Panc1 (cell line): ENCODE data around the gene KRIT1. TPM values are rescaled to one million over a fixed set of nuclear protein-coding genes. Genes with fewer than 3 reads are reported as not detected.

ENCODE experiments used
- ATAC-seq: fragments of 200-7000 bp; cut with Tn5 transposase; 2 replicates; pipeline ENCODE4 v1.9.1; 2020; ENCODE audit warnings: mild to moderate bottlenecking, moderate library complexity
- BruUV-seq: library from RNA; stranded (reverse); fragments of 400-500 nt; replicated peaks from 2 replicates; lab custom pipeline; 2021; lab: Mats Ljungman, UMichigan
- CTCF ChIA-PET: fragments of 300-600 bp; sonication (Branson Sonifier 250); formaldehyde crosslinking; loops from one replicate; lab custom pipeline; 2022; ENCODE audit warnings: antibody characterized with exemption; lab: Charles Lee
- POLR2A ChIA-PET: fragments of 300-600 bp; sonication (Branson Sonifier 250); formaldehyde crosslinking; loops from one replicate; lab custom pipeline; 2022; ENCODE audit warnings: antibody characterized with exemption; lab: Charles Lee
- DNase-seq: peaks from one replicate; pipeline ENCODE4 v3.0.0-alpha.2; 2010; ENCODE audit warnings: low read depth, low spot score
- H3K27ac ChIP-seq: 2 replicates; pipeline ENCODE4 v1.5.1; 2011; ENCODE audit warnings: mild to moderate bottlenecking, low read length, inconsistent platforms
- H3K27me3 ChIP-seq: fragments of 200-500 bp; sonication (Bioruptor generic); 2 replicates; pipeline ENCODE4 v1.6.0; 2014; ENCODE audit warnings: low read length, inconsistent platforms; ENCODE audit not compliant: control insufficient read depth, insufficient read depth
- H3K36me3 ChIP-seq: fragments of 200-500 bp; sonication (Bioruptor generic); 2 replicates; pipeline ENCODE4 v1.5.1; 2014; ENCODE audit warnings: inconsistent platforms, mild to moderate bottlenecking, low read length, moderate library complexity; ENCODE audit not compliant: control insufficient read depth, insufficient read depth
- H3K4me1 ChIP-seq: 2 replicates; pipeline ENCODE4 v1.5.1; 2011; ENCODE audit warnings: inconsistent platforms, mild to moderate bottlenecking, low read length, moderate library complexity; ENCODE audit not compliant: control insufficient read depth, insufficient read depth
- H3K4me3 ChIP-seq, 2 experiments: 2 replicates each; pipeline ENCODE4 v1.5.1; 2011 to 2012; ENCODE audit warnings: low read depth in 2 of 2, low read length in 2 of 2, mild to moderate bottlenecking in 2 of 2, inconsistent platforms in 1 of 2, moderate library complexity in 1 of 2
- H3K9me3 ChIP-seq: fragments of 200-500 bp; sonication (Bioruptor generic); 2 replicates; pipeline ENCODE4 v1.5.1; 2014; ENCODE audit warnings: low read depth, mild to moderate bottlenecking, inconsistent platforms, low read length, moderate library complexity; ENCODE audit not compliant: control insufficient read depth, insufficient read depth
- POLR2AphosphoS5 ChIP-seq: IDR thresholded peaks from 2 replicates; pipeline ENCODE4 v1.6.1; 2012; ENCODE audit warnings: mild to moderate bottlenecking, low read depth, low read length, moderate library complexity
- SIN3A ChIP-seq: IDR thresholded peaks from 2 replicates; pipeline ENCODE4 v1.6.1; 2012; ENCODE audit warnings: low read depth, mild to moderate bottlenecking, low read length, moderate library complexity, borderline replicate concordance; ENCODE audit not compliant: insufficient read depth
- TCF7L2 ChIP-seq: IDR thresholded peaks from 2 replicates; pipeline ENCODE4 v1.6.1; 2011; ENCODE audit warnings: mild to moderate bottlenecking, low read depth, low read length, inconsistent platforms
- in situ Hi-C: cut with HindIII; loops from 2 replicates; pipeline ENCODE4 v1.10.0; 2016; ENCODE audit warnings: low sequenced_read_pairs, low pct_unique_long_range_greater_than_20kb
- intact Hi-C: fragments of 100-400 bp; cut with micrococcal nuclease; formaldehyde crosslinking; loops from one replicate; pipeline ENCODE4 v1.10.0; 2022; ENCODE audit not compliant: unreplicated experiment
- total RNA-seq: library from RNA; stranded (reverse); gene quantifications from one replicate; pipeline ENCODE4 v1.2.1, GENCODE V29; 2021; ENCODE audit not compliant: unreplicated experiment
- TF ChIP-seq, protein P1 (sequence below): fragments of 450-650 bp; IDR thresholded peaks from 2 replicates; pipeline ENCODE4 v1.5.1; 2017; ENCODE audit warnings: mild to moderate bottlenecking
- TF ChIP-seq, protein P2 (sequence below), 2 experiments: IDR thresholded peaks; 2 replicates each; pipeline ENCODE4 v1.6.1; 2011 to 2012; ENCODE audit warnings: low read depth in 2 of 2, control low read depth in 1 of 2, low read length in 1 of 2, mild to moderate bottlenecking in 1 of 2, moderate library complexity in 1 of 2; ENCODE audit not compliant: insufficient read depth in 1 of 2

The KRIT1 gene
- total RNA-seq, 1 experiment from 2014 or later: 50.1 TPM

DNA sequence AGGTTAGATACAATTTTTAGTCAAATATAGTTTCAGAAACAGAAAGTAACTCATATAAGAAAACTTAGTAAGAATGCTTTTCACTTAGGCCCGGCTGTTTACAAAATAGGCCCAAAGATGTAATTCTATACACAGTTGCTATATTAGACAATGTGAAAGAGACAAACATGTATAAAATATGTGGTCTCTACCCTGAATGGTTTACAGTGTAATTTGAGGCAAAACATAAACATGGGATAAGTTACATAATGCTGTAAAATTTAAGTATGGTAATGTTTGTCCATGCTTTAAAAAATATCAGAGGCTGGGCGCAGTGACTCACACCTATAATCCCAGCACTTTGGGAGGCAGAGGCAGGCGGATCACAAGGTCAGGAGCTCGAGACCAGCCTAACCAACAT lies 18.7 kb downstream of the KRIT1 start:
- POLR2A ChIA-PET: no interaction called here
- Histone ChIP-seq H3K36me3 (peaks cover 30% of the 10 kb centered on the region; the same call in 1 of the 2 replicates), H3K4me3 (no peak overlapping the region), H3K27me3 (no peaks in the 10 kb centered on the region), H3K4me1 (no peaks in the 10 kb centered on the region), H3K9me3 (no peaks in the 10 kb centered on the region), H3K27ac (no peak overlapping the region)
- DNase-seq (no peak), ATAC-seq (no peak)
- intact Hi-C loops: no loop called here
- BruUV-seq: no TSS peak
- TF ChIP-seq, protein P1, sequence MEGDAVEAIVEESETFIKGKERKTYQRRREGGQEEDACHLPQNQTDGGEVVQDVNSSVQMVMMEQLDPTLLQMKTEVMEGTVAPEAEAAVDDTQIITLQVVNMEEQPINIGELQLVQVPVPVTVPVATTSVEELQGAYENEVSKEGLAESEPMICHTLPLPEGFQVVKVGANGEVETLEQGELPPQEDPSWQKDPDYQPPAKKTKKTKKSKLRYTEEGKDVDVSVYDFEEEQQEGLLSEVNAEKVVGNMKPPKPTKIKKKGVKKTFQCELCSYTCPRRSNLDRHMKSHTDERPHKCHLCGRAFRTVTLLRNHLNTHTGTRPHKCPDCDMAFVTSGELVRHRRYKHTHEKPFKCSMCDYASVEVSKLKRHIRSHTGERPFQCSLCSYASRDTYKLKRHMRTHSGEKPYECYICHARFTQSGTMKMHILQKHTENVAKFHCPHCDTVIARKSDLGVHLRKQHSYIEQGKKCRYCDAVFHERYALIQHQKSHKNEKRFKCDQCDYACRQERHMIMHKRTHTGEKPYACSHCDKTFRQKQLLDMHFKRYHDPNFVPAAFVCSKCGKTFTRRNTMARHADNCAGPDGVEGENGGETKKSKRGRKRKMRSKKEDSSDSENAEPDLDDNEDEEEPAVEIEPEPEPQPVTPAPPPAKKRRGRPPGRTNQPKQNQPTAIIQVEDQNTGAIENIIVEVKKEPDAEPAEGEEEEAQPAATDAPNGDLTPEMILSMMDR: no peak
- TF ChIP-seq, protein P2, sequence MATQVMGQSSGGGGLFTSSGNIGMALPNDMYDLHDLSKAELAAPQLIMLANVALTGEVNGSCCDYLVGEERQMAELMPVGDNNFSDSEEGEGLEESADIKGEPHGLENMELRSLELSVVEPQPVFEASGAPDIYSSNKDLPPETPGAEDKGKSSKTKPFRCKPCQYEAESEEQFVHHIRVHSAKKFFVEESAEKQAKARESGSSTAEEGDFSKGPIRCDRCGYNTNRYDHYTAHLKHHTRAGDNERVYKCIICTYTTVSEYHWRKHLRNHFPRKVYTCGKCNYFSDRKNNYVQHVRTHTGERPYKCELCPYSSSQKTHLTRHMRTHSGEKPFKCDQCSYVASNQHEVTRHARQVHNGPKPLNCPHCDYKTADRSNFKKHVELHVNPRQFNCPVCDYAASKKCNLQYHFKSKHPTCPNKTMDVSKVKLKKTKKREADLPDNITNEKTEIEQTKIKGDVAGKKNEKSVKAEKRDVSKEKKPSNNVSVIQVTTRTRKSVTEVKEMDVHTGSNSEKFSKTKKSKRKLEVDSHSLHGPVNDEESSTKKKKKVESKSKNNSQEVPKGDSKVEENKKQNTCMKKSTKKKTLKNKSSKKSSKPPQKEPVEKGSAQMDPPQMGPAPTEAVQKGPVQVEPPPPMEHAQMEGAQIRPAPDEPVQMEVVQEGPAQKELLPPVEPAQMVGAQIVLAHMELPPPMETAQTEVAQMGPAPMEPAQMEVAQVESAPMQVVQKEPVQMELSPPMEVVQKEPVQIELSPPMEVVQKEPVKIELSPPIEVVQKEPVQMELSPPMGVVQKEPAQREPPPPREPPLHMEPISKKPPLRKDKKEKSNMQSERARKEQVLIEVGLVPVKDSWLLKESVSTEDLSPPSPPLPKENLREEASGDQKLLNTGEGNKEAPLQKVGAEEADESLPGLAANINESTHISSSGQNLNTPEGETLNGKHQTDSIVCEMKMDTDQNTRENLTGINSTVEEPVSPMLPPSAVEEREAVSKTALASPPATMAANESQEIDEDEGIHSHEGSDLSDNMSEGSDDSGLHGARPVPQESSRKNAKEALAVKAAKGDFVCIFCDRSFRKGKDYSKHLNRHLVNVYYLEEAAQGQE (IDR thresholded peaks at IDR 0.05; ENCODE audit: insufficient read depth in 1 of 2, low read depth in 2 of 2, low read length in 1 of 2): no peak
- TF ChIP-seq POLR2AphosphoS5: no peak
- no peak for TF ChIP-seq TCF7L2
- TF ChIP-seq SIN3A: no peak
- CTCF ChIA-PET: no interaction called here
- in situ Hi-C loops: no loop called here

DNA sequence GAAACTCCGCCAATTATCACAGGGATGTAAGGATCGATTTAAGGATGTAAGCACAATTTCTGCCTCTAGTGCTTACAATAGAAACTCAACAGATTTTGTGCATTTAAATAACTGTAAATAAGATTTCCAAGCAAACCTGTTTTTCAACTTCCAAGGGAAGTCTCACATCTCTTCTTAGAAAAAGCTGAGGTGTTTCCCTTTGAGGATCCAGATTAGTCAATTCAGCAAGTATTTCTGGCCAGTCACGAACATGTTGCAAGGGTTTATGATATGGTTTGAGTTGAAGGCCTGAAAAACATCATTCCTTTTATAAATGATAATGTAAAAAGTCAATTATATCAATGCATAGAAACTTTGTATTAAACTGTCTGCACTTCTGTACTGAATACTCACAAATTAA lies 23.9 kb downstream of the KRIT1 start:
- ChIA-PET CTCF (no interaction called here), POLR2A (no interaction called here)
- Histone ChIP-seq H3K27me3 (no peaks in the 10 kb centered on the region), H3K27ac (no peak overlapping the region), H3K36me3 (peaks cover 46% of the 10 kb centered on the region), H3K4me1 (no peaks in the 10 kb centered on the region), H3K9me3 (no peaks in the 10 kb centered on the region), H3K4me3 (no peak overlapping the region)
- DNase-seq: no peak
- intact Hi-C loops (no loop called here), in situ Hi-C loops (no loop called here)
- TF ChIP-seq, protein P1: no peak
- TF ChIP-seq SIN3A (no peak), TCF7L2 (no peak), POLR2AphosphoS5 (no peak)
- TF ChIP-seq, protein P2 (IDR thresholded peaks at IDR 0.05; ENCODE audit: insufficient read depth in 1 of 2, low read depth in 2 of 2, low read length in 1 of 2): no peak
- no TSS peak for BruUV-seq
- ATAC-seq: no peak
